Activated gamma-delta T cell treated with anti-CD3 and anti-CD28 coated beads, Interleukin-2, amount 50 U/mL, for 16 hours (primary cell): ENCODE results near the gene HSPA12A.
"Not testable (repeated sequence)": the region's sequence is repeated elsewhere in the genome, so short reads cannot be mapped to it uniquely, and the experiment has no call there.

Experiments used
- DNase-seq: peaks from one replicate; pipeline ENCODE4 v3.0.0-alpha.2; 2020; ENCODE audit warnings: low read depth

The HSPA12A gene

GRCh38 chr10:116715341-116715740 is 27.0 kb downstream of the HSPA12A start:
- DNase-seq: no peak

GRCh38 chr10:116713846-116714245 is 28.5 kb downstream of the HSPA12A start:
- no peak for DNase-seq

GRCh38 chr10:116712989-116713543 is 29.3 kb downstream of the HSPA12A start:
- no peak for DNase-seq

GRCh38 chr10:116712519-116712918 is 29.8 kb downstream of the HSPA12A start:
- no peak for DNase-seq

- not testable (repeated sequence) for DNase-seq
Observed at GRCh38 chr10:116711803-116712202, 30.6 kb downstream of the HSPA12A start.

- no peak for DNase-seq
Observed at GRCh38 chr10:116710076-116710475, 32.3 kb downstream of the HSPA12A start.

GRCh38 chr10:116708877-116709276 is 33.5 kb downstream of the HSPA12A start:
- DNase-seq: no peak

GRCh38 chr10:116708391-116708821 is 34.0 kb downstream of the HSPA12A start:
- DNase-seq: no peak

- DNase-seq: no peak
Observed at GRCh38 chr10:116707981-116708380, 34.4 kb downstream of the HSPA12A start.

GRCh38 chr10:116706281-116706680 is 36.1 kb downstream of the HSPA12A start:
- DNase-seq: no peak

GRCh38 chr10:116705498-116705897 is 36.9 kb downstream of the HSPA12A start:
- no peak for DNase-seq

GRCh38 chr10:116704926-116705325 is 37.4 kb downstream of the HSPA12A start:
- no peak for DNase-seq

- DNase-seq: no peak
Observed at GRCh38 chr10:116702165-116702564, 40.2 kb downstream of the HSPA12A start.

- DNase-seq: no peak
Observed at GRCh38 chr10:116699471-116700150, 42.8 kb downstream of the HSPA12A start.

- DNase-seq: no peak
Observed at GRCh38 chr10:116699049-116699448, 43.3 kb downstream of the HSPA12A start.

- DNase-seq: no peak
Observed at GRCh38 chr10:116698364-116698763, 44.0 kb downstream of the HSPA12A start.

GRCh38 chr10:116697816-116698215 is 44.5 kb downstream of the HSPA12A start:
- no peak for DNase-seq

GRCh38 chr10:116696919-116697318 is 45.4 kb downstream of the HSPA12A start:
- DNase-seq: no peak

- no peak for DNase-seq
Observed at GRCh38 chr10:116694927-116695268, 47.5 kb downstream of the HSPA12A start.

GRCh38 chr10:116694243-116694926 is 48.0 kb downstream of the HSPA12A start:
- no peak for DNase-seq

- no peak for DNase-seq
Observed at GRCh38 chr10:116692225-116692624, 50.1 kb downstream of the HSPA12A start.

GRCh38 chr10:116691635-116692034 is 50.7 kb downstream of the HSPA12A start:
- DNase-seq: no peak
